Neural cell (in vitro differentiated cells): Measurements from ENCODE around the gene ERBB4. TPM values are rescaled to one million over a fixed set of nuclear protein-coding genes. Genes with fewer than 3 reads are reported as not detected.

Experiments
- H2AFZ ChIP-seq: fragments of 200-600, 300-800 bp; sonication (generic), shearing (Covaris generic); 2 replicates; pipeline ENCODE4 v1.6.0; 2014; ENCODE audit warnings: low read depth, mild to moderate bottlenecking, antibody characterized with exemption, low read length, moderate library complexity
- H3F3A ChIP-seq: fragments of 200-600 bp; shearing (Covaris generic); 2 replicates; pipeline ENCODE4 v1.6.1; 2016; ENCODE audit warnings: mild to moderate bottlenecking, moderate library complexity, mixed read lengths, antibody characterized with exemption, low read length; ENCODE audit not compliant: insufficient read depth, poor library complexity, severe bottlenecking
- H3K27ac ChIP-seq: fragments of 200-600, 300-800 bp; sonication (generic), shearing (Covaris generic); 2 replicates; pipeline ENCODE4 v1.5.1; 2014; ENCODE audit warnings: mild to moderate bottlenecking, low read length, moderate library complexity
- H3K27me3 ChIP-seq: fragments of 300-800, 200-600 bp; sonication (generic), shearing (Covaris generic); 2 replicates; pipeline ENCODE4 v1.6.0; 2014; ENCODE audit warnings: mild to moderate bottlenecking, low read depth, low read length, moderate library complexity; ENCODE audit not compliant: insufficient read depth
- H3K36me3 ChIP-seq: fragments of 300-800, 200-600 bp; sonication (generic), shearing (Covaris generic); 2 replicates; pipeline ENCODE4 v1.5.1; 2014; ENCODE audit warnings: mild to moderate bottlenecking, antibody characterized with exemption, low read length, moderate library complexity; ENCODE audit not compliant: insufficient read depth
- H3K4me2 ChIP-seq: fragments of 300-800, 200-600 bp; sonication (generic), shearing (Covaris generic); 2 replicates; pipeline ENCODE4 v1.6.0; 2014; ENCODE audit warnings: mild to moderate bottlenecking, low read length
- H3K4me3 ChIP-seq: fragments of 300-800, 200-600 bp; sonication (generic), shearing (Covaris generic); 2 replicates; pipeline ENCODE4 v1.5.1; 2014; ENCODE audit warnings: mild to moderate bottlenecking, low read length, moderate library complexity
- H3K79me2 ChIP-seq: fragments of 200-600 bp; shearing (Covaris generic); replicated peaks from 2 replicates; pipeline ENCODE4 v1.6.0; 2014; ENCODE audit warnings: mild to moderate bottlenecking, low read length, moderate library complexity; ENCODE audit not compliant: insufficient read depth
- H3K9ac ChIP-seq: fragments of 300-800, 200-600 bp; sonication (generic), shearing (Covaris generic); 2 replicates; pipeline ENCODE4 v1.6.1; 2016; ENCODE audit warnings: mild to moderate bottlenecking, low read length, mixed read lengths
- H3K9me2 ChIP-seq: fragments of 200-600 bp; shearing (Covaris generic); 2 replicates; pipeline ENCODE4 v1.6.1; 2016; ENCODE audit warnings: mild to moderate bottlenecking, low read length, mixed read lengths; ENCODE audit not compliant: insufficient read depth
- H3K9me3 ChIP-seq: fragments of 200-600, 300-800 bp; sonication (generic), shearing (Covaris generic); 2 replicates; pipeline ENCODE4 v1.6.1; 2016; ENCODE audit warnings: mild to moderate bottlenecking, mixed run types, low read length, moderate library complexity, mixed read lengths
- H4K20me1 ChIP-seq: fragments of 200-600 bp; shearing (Covaris generic); 2 replicates; pipeline ENCODE4 v1.6.1; 2016; ENCODE audit warnings: mild to moderate bottlenecking, mixed run types; ENCODE audit not compliant: insufficient read depth
- EP300 ChIP-seq: fragments of 450-650 bp; conservative IDR thresholded peaks from 2 replicates; pipeline ENCODE4 v1.6.1; 2014; ENCODE audit warnings: antibody characterized with exemption, mild to moderate bottlenecking, moderate library complexity; ENCODE audit not compliant: poor library complexity, severe bottlenecking
- EZH2 ChIP-seq: fragments of 200-600, 300-800 bp; shearing (Covaris generic), sonication (generic); IDR thresholded peaks from 2 replicates; pipeline ENCODE4 v1.6.1; 2014; ENCODE audit warnings: antibody characterized with exemption, low read length, borderline replicate concordance, mild to moderate bottlenecking; ENCODE audit not compliant: insufficient read depth, poor library complexity, severe bottlenecking
- MXI1 ChIP-seq: fragments of 450-650 bp; conservative IDR thresholded peaks from 2 replicates; pipeline ENCODE4 v1.6.1; 2014; ENCODE audit warnings: antibody characterized with exemption, mild to moderate bottlenecking; ENCODE audit not compliant: poor library complexity, severe bottlenecking
- POLR2AphosphoS5 ChIP-seq: IDR thresholded peaks from 2 replicates; pipeline ENCODE4 v1.6.1; 2012
- RAD21 ChIP-seq: fragments of 450-650 bp; conservative IDR thresholded peaks from 2 replicates; pipeline ENCODE4 v1.6.1; 2014; ENCODE audit warnings: antibody characterized with exemption, mild to moderate bottlenecking, moderate library complexity
- SMC3 ChIP-seq: fragments of 450-650 bp; conservative IDR thresholded peaks from 2 replicates; pipeline ENCODE4 v1.6.1; 2014; ENCODE audit warnings: antibody characterized with exemption, mild to moderate bottlenecking, moderate library complexity; ENCODE audit not compliant: poor library complexity
- TAF1 ChIP-seq: IDR thresholded peaks from 2 replicates; pipeline ENCODE4 v1.6.1; 2012; ENCODE audit warnings: low read depth
- polyA plus RNA-seq: library from polyadenylated mRNA; depleted of rRNA; stranded (reverse); fragments of >200 nt; gene quantifications from 2 replicates; pipeline ENCODE4 v1.2.3, GENCODE V29; 2014
- TF ChIP-seq, protein P1 (sequence below): fragments of 450-650 bp; IDR thresholded peaks from 2 replicates; pipeline ENCODE4 v1.5.1; 2014; ENCODE audit warnings: antibody characterized with exemption, mild to moderate bottlenecking, moderate library complexity; ENCODE audit not compliant: poor library complexity, severe bottlenecking
- TF ChIP-seq, protein P2 (sequence below): IDR thresholded peaks from 2 replicates; pipeline ENCODE4 v1.6.1; 2012; ENCODE audit warnings: borderline replicate concordance

ERBB4 gene
- polyA plus RNA-seq, 1 donor from 2014 or later: 0.69 TPM

DNA sequence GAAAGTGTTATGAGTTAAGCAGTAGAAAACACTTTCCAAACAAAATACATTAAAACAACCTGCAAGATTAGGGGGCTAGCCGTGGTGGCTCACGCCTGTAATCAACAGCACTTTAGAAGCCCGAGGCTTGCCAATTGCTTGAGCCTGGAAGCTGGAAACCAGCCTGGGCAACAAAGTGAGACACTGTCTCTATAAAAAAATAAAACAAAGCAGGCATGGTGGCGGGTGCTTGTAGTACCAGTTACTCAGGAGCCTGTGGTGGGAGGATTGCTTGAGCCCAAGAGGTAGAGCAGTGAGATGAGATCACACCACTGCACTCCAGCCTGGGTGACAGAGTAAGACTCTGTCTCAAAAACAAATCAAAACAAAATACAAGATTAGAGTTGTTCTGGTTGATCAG lies 208.3 kb downstream of the ERBB4 start:
- Histone ChIP-seq H3K9me2 (no peaks in the 10 kb centered on the region), H4K20me1 (no peaks in the 10 kb centered on the region), H3K4me2 (no peak overlapping the region), H3K4me3 (no peak overlapping the region), H3K27ac (no peak overlapping the region), H3F3A (no peaks in the 10 kb centered on the region), H3K79me2 (no peaks in the 10 kb centered on the region), H3K27me3 (no peaks in the 10 kb centered on the region), H2AFZ (no peak overlapping the region), H3K9ac (no peak overlapping the region), H3K36me3 (no peaks in the 10 kb centered on the region), H3K9me3 (no peaks in the 10 kb centered on the region)
- TF ChIP-seq EZH2 (no peak), EP300 (no peak), MXI1 (no peak), POLR2AphosphoS5 (no peak), SMC3 (no peak), RAD21 (no peak), TAF1 (no peak)
- TF ChIP-seq, protein P1, sequence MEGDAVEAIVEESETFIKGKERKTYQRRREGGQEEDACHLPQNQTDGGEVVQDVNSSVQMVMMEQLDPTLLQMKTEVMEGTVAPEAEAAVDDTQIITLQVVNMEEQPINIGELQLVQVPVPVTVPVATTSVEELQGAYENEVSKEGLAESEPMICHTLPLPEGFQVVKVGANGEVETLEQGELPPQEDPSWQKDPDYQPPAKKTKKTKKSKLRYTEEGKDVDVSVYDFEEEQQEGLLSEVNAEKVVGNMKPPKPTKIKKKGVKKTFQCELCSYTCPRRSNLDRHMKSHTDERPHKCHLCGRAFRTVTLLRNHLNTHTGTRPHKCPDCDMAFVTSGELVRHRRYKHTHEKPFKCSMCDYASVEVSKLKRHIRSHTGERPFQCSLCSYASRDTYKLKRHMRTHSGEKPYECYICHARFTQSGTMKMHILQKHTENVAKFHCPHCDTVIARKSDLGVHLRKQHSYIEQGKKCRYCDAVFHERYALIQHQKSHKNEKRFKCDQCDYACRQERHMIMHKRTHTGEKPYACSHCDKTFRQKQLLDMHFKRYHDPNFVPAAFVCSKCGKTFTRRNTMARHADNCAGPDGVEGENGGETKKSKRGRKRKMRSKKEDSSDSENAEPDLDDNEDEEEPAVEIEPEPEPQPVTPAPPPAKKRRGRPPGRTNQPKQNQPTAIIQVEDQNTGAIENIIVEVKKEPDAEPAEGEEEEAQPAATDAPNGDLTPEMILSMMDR: no peak
- TF ChIP-seq, protein P2, sequence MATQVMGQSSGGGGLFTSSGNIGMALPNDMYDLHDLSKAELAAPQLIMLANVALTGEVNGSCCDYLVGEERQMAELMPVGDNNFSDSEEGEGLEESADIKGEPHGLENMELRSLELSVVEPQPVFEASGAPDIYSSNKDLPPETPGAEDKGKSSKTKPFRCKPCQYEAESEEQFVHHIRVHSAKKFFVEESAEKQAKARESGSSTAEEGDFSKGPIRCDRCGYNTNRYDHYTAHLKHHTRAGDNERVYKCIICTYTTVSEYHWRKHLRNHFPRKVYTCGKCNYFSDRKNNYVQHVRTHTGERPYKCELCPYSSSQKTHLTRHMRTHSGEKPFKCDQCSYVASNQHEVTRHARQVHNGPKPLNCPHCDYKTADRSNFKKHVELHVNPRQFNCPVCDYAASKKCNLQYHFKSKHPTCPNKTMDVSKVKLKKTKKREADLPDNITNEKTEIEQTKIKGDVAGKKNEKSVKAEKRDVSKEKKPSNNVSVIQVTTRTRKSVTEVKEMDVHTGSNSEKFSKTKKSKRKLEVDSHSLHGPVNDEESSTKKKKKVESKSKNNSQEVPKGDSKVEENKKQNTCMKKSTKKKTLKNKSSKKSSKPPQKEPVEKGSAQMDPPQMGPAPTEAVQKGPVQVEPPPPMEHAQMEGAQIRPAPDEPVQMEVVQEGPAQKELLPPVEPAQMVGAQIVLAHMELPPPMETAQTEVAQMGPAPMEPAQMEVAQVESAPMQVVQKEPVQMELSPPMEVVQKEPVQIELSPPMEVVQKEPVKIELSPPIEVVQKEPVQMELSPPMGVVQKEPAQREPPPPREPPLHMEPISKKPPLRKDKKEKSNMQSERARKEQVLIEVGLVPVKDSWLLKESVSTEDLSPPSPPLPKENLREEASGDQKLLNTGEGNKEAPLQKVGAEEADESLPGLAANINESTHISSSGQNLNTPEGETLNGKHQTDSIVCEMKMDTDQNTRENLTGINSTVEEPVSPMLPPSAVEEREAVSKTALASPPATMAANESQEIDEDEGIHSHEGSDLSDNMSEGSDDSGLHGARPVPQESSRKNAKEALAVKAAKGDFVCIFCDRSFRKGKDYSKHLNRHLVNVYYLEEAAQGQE: no peak

DNA sequence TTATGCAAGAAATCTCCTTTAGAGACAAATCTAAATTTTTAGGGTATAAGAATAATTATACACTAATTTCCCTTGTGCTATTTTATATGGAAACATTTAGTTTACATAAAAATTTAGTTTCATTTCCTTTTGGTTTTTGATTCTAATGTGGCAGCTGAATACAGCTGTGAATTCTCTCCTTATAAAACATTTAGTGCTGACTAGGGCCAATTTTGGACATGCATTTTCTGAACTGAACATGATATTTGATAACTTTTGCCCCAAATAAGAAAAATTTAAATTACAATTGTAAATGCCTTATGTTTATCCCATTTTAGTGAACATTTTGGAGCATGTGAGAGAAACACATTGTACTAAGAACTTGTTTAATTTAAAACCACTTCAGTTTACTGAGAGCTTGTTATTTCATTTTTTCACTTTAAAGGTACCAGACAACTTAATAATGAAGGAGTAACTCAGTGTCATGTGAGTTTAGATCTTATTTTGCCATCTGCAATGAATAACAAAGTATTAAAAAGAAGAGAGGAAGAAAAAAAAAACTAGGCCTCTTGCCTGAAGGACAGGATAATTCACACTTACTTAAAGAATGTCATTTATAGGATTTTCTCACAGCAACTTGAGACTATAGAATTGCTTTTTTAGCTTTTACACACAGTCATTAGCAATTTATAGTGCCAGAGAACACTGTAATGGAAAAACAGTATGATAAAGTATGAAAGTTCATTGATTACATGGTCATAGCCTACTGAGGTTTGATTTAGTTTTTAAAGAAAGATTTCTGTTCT lies 209.7 kb downstream of the ERBB4 start:
- Histone ChIP-seq H4K20me1 (no peaks in the 10 kb centered on the region), H2AFZ (no peak overlapping the region), H3K9me2 (no peaks in the 10 kb centered on the region), H3K79me2 (no peaks in the 10 kb centered on the region), H3K9ac (no peak overlapping the region), H3K36me3 (no peaks in the 10 kb centered on the region), H3K4me2 (no peak overlapping the region), H3F3A (no peaks in the 10 kb centered on the region), H3K27me3 (no peaks in the 10 kb centered on the region), H3K27ac (no peak overlapping the region), H3K4me3 (no peak overlapping the region), H3K9me3 (no peaks in the 10 kb centered on the region)
- TF ChIP-seq POLR2AphosphoS5: no peak
- TF ChIP-seq MXI1: no peak
- TF ChIP-seq TAF1: no peak
- TF ChIP-seq SMC3: no peak
- no peak for TF ChIP-seq EZH2
- TF ChIP-seq RAD21: no peak
- TF ChIP-seq, protein P2: no peak
- TF ChIP-seq, protein P1: no peak
- TF ChIP-seq EP300: no peak
